ENCODE data around the gene NWD2.

The NWD2 gene

GRCh38 chr4:37431417-37431743 is 186.8 kb downstream of the NWD2 start:
- no peak overlapping the region for H3K9ac ChIP-seq (ENCODE audit: low read depth, low read length)
- H3K36me3 ChIP-seq (ENCODE audit: control insufficient read depth, insufficient read depth, low read length), result no peaks in the 10 kb centered on the region
- H3K9me3 ChIP-seq (ENCODE audit: control insufficient read depth, insufficient read depth, low read length), result no peaks in the 10 kb centered on the region
- no peak overlapping the region for H3K4me3 ChIP-seq (ENCODE audit: low read depth, low read length)
- H3K27me3 ChIP-seq (ENCODE audit: control insufficient read depth, insufficient read depth, low read length), result no peaks in the 10 kb centered on the region
- no peaks in the 10 kb centered on the region for H3K4me1 ChIP-seq (ENCODE audit: control insufficient read depth, insufficient read depth, low read length)

DNA sequence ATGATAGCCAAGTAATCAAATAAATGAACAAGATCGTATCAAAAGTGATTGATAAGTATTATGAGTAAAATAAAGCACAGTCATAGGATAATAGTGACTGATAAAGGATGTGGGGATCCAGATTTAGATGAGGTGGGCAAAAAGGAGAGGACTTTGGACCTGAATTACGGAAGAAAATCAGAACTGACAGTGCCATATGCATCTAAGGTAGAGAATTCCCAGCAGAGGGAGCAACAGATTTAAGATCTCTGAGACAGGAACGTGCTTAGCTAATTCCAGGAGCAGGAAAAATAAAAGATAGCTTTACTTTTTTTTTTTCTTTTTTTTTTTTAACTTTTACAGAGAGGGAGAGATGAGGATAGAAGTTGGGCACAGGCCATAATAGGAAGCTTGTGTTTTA is 189.9 kb downstream of the NWD2 start:
- H3K27me3 ChIP-seq (ENCODE audit: control insufficient read depth, insufficient read depth, low read length), result no peaks in the 10 kb centered on the region
- H3K9me3 ChIP-seq (ENCODE audit: control insufficient read depth, insufficient read depth, low read length), result no peaks in the 10 kb centered on the region
- no peaks in the 10 kb centered on the region for H3K36me3 ChIP-seq (ENCODE audit: control insufficient read depth, insufficient read depth, low read length)
- no peak overlapping the region for H3K4me3 ChIP-seq (ENCODE audit: low read depth, low read length)
- H3K4me1 ChIP-seq (ENCODE audit: control insufficient read depth, insufficient read depth, low read length), result no peaks in the 10 kb centered on the region
- H3K9ac ChIP-seq (ENCODE audit: low read depth, low read length), result no peak overlapping the region

DNA sequence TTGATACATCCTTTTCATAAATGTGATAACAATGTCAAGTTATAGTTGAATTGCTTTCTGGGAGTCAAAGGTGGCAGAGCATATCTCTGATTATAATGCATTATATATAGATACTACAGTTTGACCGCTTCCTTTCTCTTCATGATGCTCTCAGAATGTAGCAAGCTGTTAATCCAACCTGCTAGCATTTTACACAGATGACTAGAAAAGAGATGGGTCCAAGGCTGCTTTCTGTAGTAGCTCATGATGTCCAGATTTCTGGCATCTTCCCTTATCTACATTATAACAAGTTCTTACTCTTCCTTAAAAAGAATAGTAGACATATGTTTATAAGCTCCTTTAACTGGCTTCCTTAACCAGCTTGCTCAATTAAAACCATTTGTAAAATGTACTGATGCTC is 192.0 kb downstream of the NWD2 start:
- Histone ChIP-seq H3K9me3 (ENCODE audit: control insufficient read depth, insufficient read depth, low read length) (no peaks in the 10 kb centered on the region), H3K27me3 (ENCODE audit: control insufficient read depth, insufficient read depth, low read length) (no peaks in the 10 kb centered on the region), H3K4me3 (ENCODE audit: low read depth, low read length) (no peak overlapping the region), H3K36me3 (ENCODE audit: control insufficient read depth, insufficient read depth, low read length) (no peaks in the 10 kb centered on the region), H3K9ac (ENCODE audit: low read depth, low read length) (no peak overlapping the region), H3K4me1 (ENCODE audit: control insufficient read depth, insufficient read depth, low read length) (no peaks in the 10 kb centered on the region)

- no peak overlapping the region for H3K9ac ChIP-seq (ENCODE audit: low read depth, low read length)
- no peaks in the 10 kb centered on the region for H3K27me3 ChIP-seq (ENCODE audit: control insufficient read depth, insufficient read depth, low read length)
- no peaks in the 10 kb centered on the region for H3K4me1 ChIP-seq (ENCODE audit: control insufficient read depth, insufficient read depth, low read length)
- no peak overlapping the region for H3K4me3 ChIP-seq (ENCODE audit: low read depth, low read length)
- H3K9me3 ChIP-seq (ENCODE audit: control insufficient read depth, insufficient read depth, low read length), result no peaks in the 10 kb centered on the region
- no peaks in the 10 kb centered on the region for H3K36me3 ChIP-seq (ENCODE audit: control insufficient read depth, insufficient read depth, low read length)
These were observed 192.6 kb downstream of the NWD2 start for GRCh38 chr4:37437163-37437562.

- Histone ChIP-seq H3K36me3 (ENCODE audit: control insufficient read depth, insufficient read depth, low read length) (no peaks in the 10 kb centered on the region), H3K4me1 (ENCODE audit: control insufficient read depth, insufficient read depth, low read length) (no peaks in the 10 kb centered on the region), H3K9ac (ENCODE audit: low read depth, low read length) (no peak overlapping the region), H3K27me3 (ENCODE audit: control insufficient read depth, insufficient read depth, low read length) (no peaks in the 10 kb centered on the region), H3K9me3 (ENCODE audit: control insufficient read depth, insufficient read depth, low read length) (no peaks in the 10 kb centered on the region), H3K4me3 (ENCODE audit: low read depth, low read length) (no peak overlapping the region)
These were observed 194.2 kb downstream of the NWD2 start for GRCh38 chr4:37438564-37439279.

GRCh38 chr4:37439809-37440474 is 195.4 kb downstream of the NWD2 start:
- Histone ChIP-seq H3K36me3 (ENCODE audit: control insufficient read depth, insufficient read depth, low read length) (no peaks in the 10 kb centered on the region), H3K9ac (ENCODE audit: low read depth, low read length) (no peak overlapping the region), H3K27me3 (ENCODE audit: control insufficient read depth, insufficient read depth, low read length) (no peaks in the 10 kb centered on the region), H3K4me1 (ENCODE audit: control insufficient read depth, insufficient read depth, low read length) (no peaks in the 10 kb centered on the region), H3K9me3 (ENCODE audit: control insufficient read depth, insufficient read depth, low read length) (no peaks in the 10 kb centered on the region), H3K4me3 (ENCODE audit: low read depth, low read length) (no peak overlapping the region)

- Histone ChIP-seq H3K4me1 (ENCODE audit: control insufficient read depth, insufficient read depth, low read length) (no peaks in the 10 kb centered on the region), H3K27me3 (ENCODE audit: control insufficient read depth, insufficient read depth, low read length) (no peaks in the 10 kb centered on the region), H3K9me3 (ENCODE audit: control insufficient read depth, insufficient read depth, low read length) (no peaks in the 10 kb centered on the region), H3K9ac (ENCODE audit: low read depth, low read length) (no peak overlapping the region), H3K4me3 (ENCODE audit: low read depth, low read length) (no peak overlapping the region), H3K36me3 (ENCODE audit: control insufficient read depth, insufficient read depth, low read length) (no peaks in the 10 kb centered on the region)
These were observed 196.0 kb downstream of the NWD2 start for GRCh38 chr4:37440501-37440900.

DNA sequence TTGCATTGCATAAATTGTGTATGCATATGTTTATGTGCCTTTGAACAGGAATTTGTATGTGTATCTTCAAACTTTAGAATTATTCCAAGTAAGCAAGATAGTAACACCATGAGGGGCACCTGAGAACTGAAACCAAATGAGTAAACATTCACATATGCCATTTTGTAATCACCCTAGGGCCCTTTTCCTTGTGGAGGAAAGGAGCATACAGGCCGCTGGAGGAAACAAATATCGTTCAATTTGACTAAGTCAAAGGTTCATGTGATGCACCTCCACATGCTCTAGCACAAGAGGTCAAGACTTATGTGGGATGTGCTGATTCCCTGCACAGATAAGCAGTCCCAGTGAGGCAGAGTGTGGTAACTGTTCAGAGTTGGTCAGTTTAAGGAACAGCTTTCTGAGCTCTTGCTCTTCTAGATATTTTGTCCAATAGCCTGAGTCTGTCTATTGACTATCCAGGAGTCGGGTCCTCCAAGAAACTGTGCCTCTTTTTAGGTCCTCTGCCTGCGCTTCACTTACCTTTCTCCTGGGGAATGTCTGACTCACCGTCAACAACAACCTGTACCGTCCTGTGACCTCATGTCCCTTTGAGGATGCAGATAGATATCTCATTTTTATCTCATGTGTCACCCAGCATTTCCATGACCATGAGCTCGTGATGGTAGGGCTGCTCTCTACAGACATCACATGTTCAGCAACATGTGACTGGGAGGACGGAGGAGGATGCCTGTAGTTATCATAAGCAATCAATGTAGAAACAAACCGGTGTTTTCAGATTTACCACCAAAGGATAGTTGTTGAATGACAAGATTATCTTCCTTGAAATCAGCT is 196.9 kb downstream of the NWD2 start:
- H3K4me1 ChIP-seq (ENCODE audit: control insufficient read depth, insufficient read depth, low read length), result no peaks in the 10 kb centered on the region
- H3K27me3 ChIP-seq (ENCODE audit: control insufficient read depth, insufficient read depth, low read length), result no peaks in the 10 kb centered on the region
- H3K4me3 ChIP-seq (ENCODE audit: low read depth, low read length), result no peak overlapping the region
- H3K9me3 ChIP-seq (ENCODE audit: control insufficient read depth, insufficient read depth, low read length), result no peaks in the 10 kb centered on the region
- no peaks in the 10 kb centered on the region for H3K36me3 ChIP-seq (ENCODE audit: control insufficient read depth, insufficient read depth, low read length)
- H3K9ac ChIP-seq (ENCODE audit: low read depth, low read length), result no peak overlapping the region

GRCh38 chr4:37442062-37442323 is 197.4 kb downstream of the NWD2 start:
- H3K36me3 ChIP-seq (ENCODE audit: control insufficient read depth, insufficient read depth, low read length), result no peaks in the 10 kb centered on the region
- H3K4me1 ChIP-seq (ENCODE audit: control insufficient read depth, insufficient read depth, low read length), result no peaks in the 10 kb centered on the region
- H3K9ac ChIP-seq (ENCODE audit: low read depth, low read length), result no peak overlapping the region
- no peak overlapping the region for H3K4me3 ChIP-seq (ENCODE audit: low read depth, low read length)
- no peaks in the 10 kb centered on the region for H3K9me3 ChIP-seq (ENCODE audit: control insufficient read depth, insufficient read depth, low read length)
- H3K27me3 ChIP-seq (ENCODE audit: control insufficient read depth, insufficient read depth, low read length), result no peaks in the 10 kb centered on the region

GRCh38 chr4:37443137-37443536 is 198.6 kb downstream of the NWD2 start:
- H3K9ac ChIP-seq (ENCODE audit: low read depth, low read length), result no peak overlapping the region
- H3K27me3 ChIP-seq (ENCODE audit: control insufficient read depth, insufficient read depth, low read length), result no peaks in the 10 kb centered on the region
- no peaks in the 10 kb centered on the region for H3K9me3 ChIP-seq (ENCODE audit: control insufficient read depth, insufficient read depth, low read length)
- no peak overlapping the region for H3K4me3 ChIP-seq (ENCODE audit: low read depth, low read length)
- H3K36me3 ChIP-seq (ENCODE audit: control insufficient read depth, insufficient read depth, low read length), result no peaks in the 10 kb centered on the region
- H3K4me1 ChIP-seq (ENCODE audit: control insufficient read depth, insufficient read depth, low read length), result no peaks in the 10 kb centered on the region

- H3K4me1 ChIP-seq (ENCODE audit: control insufficient read depth, insufficient read depth, low read length), result no peaks in the 10 kb centered on the region
- H3K9me3 ChIP-seq (ENCODE audit: control insufficient read depth, insufficient read depth, low read length), result no peaks in the 10 kb centered on the region
- no peaks in the 10 kb centered on the region for H3K27me3 ChIP-seq (ENCODE audit: control insufficient read depth, insufficient read depth, low read length)
- H3K4me3 ChIP-seq (ENCODE audit: low read depth, low read length), result no peak overlapping the region
- H3K9ac ChIP-seq (ENCODE audit: low read depth, low read length), result no peak overlapping the region
- no peaks in the 10 kb centered on the region for H3K36me3 ChIP-seq (ENCODE audit: control insufficient read depth, insufficient read depth, low read length)
These were observed 200.5 kb downstream of the NWD2 start for GRCh38 chr4:37445023-37445422.

DNA sequence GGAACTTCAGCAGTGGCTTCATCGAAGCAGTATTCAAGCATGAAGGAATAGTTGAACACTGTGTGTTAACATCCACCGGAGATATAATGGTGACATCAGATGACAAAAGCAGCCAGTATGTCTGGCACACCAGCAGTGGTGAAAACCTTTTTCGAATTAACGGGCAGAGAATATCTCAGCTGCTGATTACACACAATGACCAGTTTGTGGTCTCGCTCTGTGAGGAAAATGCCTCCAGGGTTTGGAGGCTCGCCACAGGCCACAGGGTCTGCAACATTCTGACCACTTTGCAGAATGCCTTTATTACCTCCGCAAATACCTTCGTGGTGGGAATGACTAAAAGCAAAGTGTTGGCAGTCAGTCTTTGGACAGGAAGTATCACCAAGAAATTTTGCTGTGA is 201.5 kb downstream of the NWD2 start:
- Histone ChIP-seq H3K9ac (ENCODE audit: low read depth, low read length) (no peak overlapping the region), H3K27me3 (ENCODE audit: control insufficient read depth, insufficient read depth, low read length) (peaks cover 1% of the 10 kb centered on the region), H3K9me3 (ENCODE audit: control insufficient read depth, insufficient read depth, low read length) (no peaks in the 10 kb centered on the region), H3K4me1 (ENCODE audit: control insufficient read depth, insufficient read depth, low read length) (no peaks in the 10 kb centered on the region), H3K36me3 (ENCODE audit: control insufficient read depth, insufficient read depth, low read length) (no peaks in the 10 kb centered on the region), H3K4me3 (ENCODE audit: low read depth, low read length) (no peak overlapping the region)

All from iPS-15b (cell line).